T1000 (cell line): ENCODE data around the gene KRTAP17-1.
"Not testable (repeated sequence)": the region's sequence is repeated elsewhere in the genome, so short reads cannot be mapped to it uniquely, and the experiment has no call there.

Source experiments
- DNase-seq: peaks from one replicate; lab custom pipeline; 2025; ENCODE audit warnings: mixed read lengths; lab: John Stamatoyannopoulos, UW

The KRTAP17-1 gene, protein sequence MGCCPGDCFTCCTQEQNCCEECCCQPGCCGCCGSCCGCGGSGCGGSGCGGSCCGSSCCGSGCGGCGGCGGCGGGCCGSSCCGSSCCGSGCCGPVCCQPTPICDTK

GRCh38 chr17:41315204-41315794, at the start of gene KRTAP17-1:
Gene KRTAP17-1 (minus strand): TSS chr17:41315710. CDS start chr17:41315650, 60 bp downstream.
- DNase-seq = no peak

DNA sequence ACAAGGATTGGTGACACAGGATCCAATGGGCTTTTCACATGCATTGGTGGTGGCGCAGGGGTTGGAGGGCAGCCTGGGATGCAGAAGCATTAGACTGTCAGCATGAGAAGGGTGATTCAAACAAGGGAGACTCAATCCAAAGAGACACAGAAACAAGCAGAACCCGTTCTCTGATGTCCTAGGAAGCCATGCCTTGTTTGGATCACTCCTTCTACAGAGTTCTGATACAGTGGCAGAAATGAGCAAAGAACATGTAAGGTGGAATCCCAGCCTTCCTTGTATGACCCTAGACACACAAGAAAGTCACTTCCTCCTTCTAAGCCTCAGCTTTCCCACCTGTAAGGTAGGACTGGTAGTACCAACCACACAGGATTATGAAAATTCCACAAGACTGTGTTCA, 48.4 kb upstream of the KRTAP17-1 start:
- DNase-seq = no peak

GRCh38 chr17:41360296-41360995, 44.9 kb upstream of the KRTAP17-1 start:
- DNase-seq = peak; percentile 56

DNA sequence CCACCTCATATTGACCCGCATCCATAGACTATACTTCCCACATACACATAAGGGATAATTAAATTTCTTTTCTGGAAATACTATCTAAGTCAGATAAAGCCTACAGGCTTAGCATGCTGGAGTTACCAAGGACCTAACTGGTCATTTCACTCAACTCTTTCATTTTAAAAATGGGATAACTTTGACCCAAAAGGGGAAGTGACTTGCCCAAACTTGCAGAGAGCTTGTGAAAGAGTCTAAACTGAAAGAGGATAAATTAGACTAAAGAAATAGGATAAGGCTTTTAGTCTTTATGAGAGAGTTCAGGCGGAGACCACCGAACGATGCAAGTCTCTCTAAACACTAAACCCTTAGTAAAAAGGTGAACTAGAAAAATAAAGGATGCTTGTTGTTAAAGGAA, 39.0 kb upstream of the KRTAP17-1 start:
- DNase-seq = no peak

DNA sequence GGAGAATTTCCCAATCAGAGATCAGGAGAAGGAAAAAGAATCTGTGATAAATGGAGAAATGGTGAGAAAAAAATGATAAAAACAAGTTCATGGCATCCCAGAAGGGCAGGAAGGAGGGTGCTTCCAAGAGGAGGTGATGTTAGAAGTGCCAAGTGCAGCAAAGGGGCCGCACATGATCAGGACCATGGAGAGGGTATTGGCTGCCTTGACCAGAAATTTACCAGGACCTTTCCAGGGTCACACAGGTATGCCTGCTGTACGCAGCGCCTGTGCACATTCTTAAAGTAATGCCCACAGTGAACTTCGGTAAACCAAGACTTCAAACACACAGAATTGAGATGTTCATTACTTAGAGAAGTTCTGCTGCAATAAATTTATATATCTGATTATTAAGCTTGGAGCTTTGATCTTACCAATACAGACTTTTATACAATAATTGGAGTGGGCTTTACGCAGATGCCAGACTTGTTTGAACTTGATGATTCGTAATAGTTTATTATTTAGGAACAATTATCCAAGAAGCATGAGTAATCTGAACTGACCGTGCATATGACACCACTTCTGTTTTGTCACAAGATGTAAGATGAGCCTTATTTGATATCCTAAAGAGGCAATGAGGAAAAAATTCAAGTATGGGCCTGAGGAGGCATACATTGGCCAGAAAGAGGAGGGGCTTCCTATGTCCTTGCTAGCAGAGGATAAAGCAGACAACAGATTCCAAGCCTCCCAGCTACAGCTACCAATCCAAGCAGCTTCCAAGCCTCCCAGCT, 37.3 kb upstream of the KRTAP17-1 start:
- no peak for DNase-seq

GRCh38 chr17:41351177-41351576, 35.7 kb upstream of the KRTAP17-1 start:
- no peak for DNase-seq

DNA sequence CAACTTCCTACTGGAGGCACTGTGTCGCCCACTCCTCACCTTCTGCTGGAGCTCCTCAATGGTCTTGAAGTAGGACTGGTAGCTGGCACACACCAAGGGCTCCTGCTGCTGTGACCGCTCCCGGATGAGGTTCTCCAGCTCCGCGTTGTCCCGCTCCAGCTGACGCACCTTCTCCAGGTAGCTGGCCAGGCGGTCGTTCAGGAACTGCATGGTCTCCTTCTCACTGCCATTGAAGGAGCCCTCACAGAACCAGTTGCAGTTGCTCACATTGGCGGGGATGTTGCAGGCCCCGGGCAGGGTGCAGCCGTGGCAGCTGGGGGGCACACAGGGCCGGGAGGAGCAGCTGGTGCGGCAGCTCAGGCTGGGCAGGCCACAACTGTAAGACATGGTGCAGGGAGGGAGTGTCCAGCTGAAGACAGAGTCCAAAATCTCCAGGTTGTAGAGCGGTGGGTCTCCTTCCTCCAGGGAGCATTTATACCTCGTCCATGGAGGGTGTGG, 34.9 kb upstream of the KRTAP17-1 start, which contains the start of gene KRT33A:
Gene KRT33A (minus strand): TSS at position 448 of the 498 bp plus-strand sequence. CDS start 61 bp downstream, at position 387.
- DNase-seq = not testable (repeated sequence)

DNA sequence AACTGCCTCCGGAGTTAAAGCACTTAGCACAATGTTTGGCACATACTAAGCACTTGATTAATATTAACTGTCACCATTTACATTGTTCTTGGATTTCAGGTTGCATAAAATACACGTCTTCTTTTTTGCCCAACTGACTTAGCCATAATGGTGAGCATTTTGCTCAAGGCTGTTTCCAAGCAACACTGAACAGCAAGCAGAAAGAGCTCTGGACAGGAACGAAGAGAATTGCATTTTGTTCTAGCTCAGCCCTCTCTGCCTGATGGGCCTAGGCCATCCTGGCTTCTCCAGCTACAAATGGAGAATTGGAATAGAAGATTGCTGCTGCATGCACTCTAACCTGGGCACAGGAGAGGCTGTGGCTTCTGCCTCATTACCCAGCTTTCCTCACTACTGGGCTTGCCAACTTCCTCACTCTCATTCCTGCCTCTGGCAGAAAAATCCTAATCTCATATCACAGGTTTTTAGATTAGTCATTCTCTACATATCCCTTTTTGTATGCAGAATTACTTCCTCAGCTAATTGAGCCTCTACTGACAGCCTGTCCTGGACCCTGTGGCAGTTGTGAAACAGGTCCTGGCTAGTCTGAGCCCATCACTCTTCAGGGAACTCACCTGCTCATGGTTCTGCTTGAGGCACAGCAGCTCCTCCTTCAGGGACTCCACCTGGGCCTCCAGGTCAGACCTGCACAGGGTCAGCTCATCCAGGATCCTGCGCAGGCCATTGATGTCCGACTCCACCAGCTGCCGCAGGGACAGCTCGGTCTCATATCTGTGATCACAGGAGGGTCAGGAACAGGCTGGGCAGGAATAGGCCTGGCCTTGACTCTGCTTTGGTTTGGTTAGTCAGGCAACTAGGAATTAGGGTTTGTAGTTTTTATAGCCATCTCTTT, 32.6 kb upstream of the KRTAP17-1 start:
- DNase-seq = no peak

DNA sequence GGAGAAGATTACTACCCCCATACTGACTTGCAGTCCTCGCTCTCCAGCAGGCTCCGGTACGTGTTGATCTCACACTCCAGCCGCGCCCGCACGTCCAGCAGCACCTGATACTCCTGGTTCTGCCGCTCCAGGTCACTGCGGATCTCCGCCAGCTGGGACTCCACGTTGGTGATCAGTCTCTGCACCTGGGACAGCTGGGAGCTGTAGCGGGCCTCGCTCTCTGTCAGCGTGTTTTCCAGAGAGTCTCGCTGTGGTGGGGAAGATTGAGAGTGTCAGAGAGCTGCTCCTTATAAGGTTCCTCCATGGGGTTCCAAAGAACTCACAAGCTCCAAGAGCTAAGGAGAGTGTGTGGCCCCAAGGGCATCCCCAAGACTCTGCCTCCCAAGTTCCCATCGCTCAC, 30.9 kb upstream of the KRTAP17-1 start:
- not testable (repeated sequence) for DNase-seq

DNA sequence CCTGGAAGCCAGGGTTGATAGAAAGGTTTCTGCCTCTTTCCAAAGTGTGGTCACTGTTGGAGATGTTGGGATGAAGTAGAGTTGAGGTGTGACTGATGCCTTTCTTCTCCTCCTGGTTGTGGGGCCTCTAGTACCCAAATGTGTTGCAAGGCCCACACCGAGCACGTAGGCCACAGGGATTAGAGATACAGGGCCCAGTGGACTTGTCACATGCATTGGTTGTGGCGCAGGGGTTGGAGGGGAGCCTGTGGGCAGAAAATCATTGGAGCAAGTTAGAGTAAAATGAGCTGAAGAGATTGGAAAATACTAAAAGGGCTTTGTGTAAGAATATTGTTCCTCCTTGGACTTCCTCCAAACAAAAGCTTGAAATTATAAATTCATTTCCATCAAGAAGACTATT, 30.5 kb upstream of the KRTAP17-1 start:
- DNase-seq = no peak

- DNase-seq = no peak
Measured at GRCh38 chr17:41343029-41343428, 27.5 kb upstream of the KRTAP17-1 start.

DNA sequence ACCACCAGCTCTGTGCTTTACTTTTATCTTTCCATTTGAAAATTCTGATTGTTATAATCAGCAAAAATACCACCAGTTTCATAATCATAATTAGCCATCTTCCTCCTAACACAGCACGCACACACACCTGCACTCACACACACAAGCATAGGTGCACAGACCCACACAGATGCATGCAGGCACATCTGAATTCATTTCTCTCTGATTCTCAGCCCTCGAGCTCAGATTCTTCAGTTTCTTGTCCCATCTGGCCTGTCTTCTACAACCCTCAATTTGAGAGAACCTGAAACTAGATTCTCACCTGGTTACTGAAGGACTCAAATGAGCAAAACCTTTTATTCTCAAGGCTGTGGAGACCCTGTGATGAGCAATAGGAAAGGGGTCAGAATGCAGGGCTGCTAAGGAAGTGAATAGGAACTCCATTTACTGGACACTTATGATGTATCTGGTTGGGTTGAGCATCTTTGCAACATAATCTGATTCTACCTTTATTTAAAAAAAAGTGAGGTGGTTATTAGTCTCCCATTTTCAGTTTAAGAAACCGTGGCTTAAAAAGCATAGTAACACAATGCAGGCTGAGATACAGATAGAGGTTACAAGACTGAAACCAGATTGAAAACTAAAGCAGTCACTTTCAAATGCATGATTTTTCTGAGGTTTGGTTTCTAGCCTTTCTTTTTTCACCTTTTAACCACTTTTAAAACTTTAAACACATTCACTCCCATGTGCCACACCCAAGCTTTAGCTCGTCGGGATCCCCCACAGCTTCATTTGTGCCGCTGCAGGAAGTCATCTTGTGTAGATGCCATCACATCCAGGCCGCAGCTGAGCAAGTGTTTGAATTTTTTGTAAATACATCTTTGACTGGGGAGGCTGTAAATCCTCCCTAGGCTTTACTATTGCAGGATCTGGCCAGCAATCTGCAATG, 25.7 kb upstream of the KRTAP17-1 start:
- no peak for DNase-seq

DNA sequence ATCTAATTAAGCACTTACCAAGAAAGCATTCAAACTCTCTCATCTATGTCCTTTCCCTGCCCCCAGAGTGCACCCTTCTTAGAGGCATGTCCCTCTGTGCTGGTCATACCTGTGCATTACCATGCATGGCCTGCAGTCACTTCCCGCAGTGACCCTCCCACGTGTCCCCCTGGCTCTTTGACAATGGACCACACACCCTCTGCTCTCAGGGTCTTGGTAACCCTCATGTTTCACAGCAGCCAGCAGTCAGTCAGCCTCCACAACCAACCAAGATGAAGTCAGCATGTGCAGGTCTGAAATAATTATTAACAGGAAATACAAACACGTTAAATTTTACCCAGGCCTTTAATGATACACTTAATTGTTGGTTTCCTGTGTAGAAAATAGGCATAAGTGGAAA, 25.0 kb upstream of the KRTAP17-1 start:
- DNase-seq = no peak

DNA sequence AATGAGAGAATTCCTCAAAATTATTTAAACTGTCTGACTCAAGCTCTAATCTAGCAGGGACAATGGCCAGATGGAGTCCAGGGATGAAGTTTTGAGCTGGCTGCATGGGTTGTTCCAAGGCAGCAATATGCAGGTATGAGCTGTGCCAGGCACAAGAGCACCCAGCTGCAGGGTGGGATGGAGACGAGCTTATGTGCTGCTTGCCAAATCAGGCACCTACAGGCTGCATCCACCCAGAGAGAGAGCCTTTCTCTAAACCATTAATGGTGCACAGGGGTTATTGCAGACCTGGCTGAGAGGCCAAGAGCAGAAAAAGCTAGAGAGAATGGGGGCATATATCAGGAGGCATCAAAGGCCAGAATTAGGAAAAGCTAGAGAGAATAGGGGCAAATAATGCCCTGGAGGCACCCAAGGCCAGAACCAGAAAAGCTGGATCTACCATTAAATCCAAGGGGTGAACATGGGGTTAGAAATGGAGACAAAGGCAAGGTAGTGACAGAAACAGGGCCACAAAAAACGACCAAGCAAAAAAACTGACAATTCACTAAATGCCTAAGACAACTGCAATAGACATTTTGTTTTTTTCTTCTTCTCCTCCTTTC, 24.2 kb upstream of the KRTAP17-1 start:
- DNase-seq = no peak

DNA sequence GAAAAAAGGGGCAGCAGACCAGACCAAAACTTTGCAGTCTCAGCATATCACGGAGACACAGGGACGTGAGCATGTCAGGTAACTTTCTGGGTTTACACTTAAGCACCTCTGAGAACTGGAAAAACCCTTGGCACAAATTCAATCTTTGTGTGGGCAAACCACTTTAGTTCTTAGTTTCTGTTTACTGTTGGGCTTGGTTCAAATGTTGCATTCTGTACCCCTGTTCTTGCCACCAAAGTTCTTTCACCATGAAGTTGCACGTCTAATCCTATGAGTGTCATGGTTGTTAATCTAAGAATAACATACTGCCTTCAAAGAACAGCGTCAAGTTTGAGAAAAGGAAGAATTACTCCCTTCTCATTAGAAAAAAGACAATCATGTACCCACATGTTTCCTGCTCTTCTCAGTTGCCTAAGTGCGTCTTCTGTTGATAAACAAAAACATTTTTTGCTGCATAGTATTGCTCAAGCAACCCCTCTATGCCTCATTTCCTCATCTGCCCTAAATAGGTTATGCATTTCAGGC, 23.5 kb upstream of the KRTAP17-1 start:
- no peak for DNase-seq

DNA sequence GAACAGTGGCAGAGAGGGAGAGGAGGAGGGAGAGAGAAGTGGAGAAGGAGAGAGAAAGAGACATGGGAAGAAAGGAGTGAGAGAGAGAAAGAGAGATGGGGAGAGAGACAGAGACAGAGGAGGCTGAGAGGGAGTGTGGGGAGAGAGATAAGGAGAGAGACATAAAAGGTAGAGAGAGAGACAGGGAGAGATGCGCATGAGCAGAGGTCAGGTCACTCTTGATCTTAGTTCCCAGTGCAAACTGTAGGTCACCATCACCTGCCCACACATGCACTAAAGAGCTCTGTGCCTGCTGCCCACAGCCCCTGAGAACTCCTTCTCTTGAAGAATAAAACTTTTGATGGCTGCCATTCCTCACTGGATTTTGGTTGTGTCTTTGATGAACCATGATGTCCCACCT, 20.2 kb upstream of the KRTAP17-1 start:
- DNase-seq = no peak

DNA sequence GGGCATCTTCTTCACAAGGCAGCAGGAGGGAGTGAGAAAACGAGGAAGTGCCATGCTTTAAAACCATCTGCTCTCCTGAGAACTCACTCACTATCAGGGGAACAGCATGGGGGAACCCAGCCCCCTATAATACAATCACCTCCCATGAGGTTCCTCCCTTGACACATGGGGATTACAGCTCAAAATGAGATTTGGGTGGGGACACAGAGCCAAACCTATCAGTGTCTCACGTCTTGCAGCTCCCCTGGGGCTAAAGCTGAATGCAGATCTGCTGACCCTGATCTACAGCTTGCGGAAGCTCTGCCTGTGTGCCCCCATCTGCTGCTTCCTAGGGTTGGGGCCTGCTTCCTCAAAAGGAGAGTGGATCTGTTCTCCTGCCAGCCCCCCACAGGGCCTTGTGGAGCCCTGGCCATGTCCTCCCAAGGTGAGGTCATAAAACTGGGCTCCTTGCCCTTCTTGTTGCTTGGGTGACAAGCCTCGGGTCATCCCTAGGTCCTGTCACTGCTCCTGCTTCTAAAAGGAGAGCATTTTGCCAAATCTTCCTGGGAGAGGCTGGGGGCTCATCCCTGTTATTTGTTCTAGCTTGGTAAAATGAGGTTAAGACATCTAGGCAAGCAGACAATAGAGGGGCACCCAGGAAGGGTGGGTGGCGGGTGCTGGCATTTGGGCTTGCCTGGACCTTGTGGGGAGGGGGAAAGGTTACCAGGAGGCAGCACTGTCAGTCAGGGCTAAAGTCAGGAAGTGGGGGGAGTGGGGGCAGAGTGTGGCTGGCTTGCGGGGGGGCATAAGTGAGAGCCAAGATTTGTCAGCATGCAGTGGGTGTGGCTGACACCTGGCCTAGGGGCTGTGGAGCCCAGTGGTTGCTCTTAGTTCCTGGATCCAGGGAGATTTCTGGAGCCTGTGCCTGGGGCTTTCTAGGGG, 19.1 kb upstream of the KRTAP17-1 start:
- no peak for DNase-seq

DNA sequence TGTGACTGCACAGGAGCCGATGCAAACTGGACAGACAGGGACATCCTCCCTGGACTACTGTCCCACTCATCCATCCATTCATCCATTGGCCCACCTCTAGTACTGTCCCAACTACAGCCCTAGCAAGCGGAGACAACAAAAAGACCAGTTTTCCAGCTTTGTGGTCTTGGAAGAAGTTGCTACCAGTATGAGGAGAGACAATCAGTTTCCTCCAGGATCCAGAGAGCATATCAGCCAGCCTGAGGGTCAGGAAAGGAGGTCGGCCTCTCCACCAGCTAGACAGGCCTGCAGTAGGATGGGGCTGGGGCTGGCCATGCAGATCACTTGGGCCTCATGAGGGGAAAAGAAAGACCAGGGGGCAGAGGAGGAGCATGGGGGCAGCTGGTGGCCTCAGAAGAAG, 18.3 kb upstream of the KRTAP17-1 start:
- DNase-seq = no peak

- no peak for DNase-seq
Measured at GRCh38 chr17:41333098-41333497, 17.6 kb upstream of the KRTAP17-1 start.
